HepG2 (cell line): Measurements from ENCODE around the gene ETS2. TPM values are rescaled to one million over a fixed set of nuclear protein-coding genes. Genes with fewer than 3 reads are reported as not detected.

Source experiments
- CENPBD1 ChIP-seq: sonication (generic); formaldehyde crosslinking; IDR thresholded peaks from 2 replicates; pipeline ENCODE4 v1.8.0; 2022; ENCODE audit warnings: missing genetic modification reagents, low read depth, mild to moderate bottlenecking, borderline replicate concordance
- FOXP4 ChIP-seq: sonication (generic); formaldehyde crosslinking; IDR thresholded peaks from 2 replicates; pipeline ENCODE4 v1.4.0; 2020; ENCODE audit warnings: missing genetic modification reagents
- HNF4A ChIP-seq: sonication (generic); formaldehyde crosslinking; IDR thresholded peaks from 2 replicates; pipeline ENCODE4 v1.4.0; 2020; ENCODE audit warnings: missing genetic modification reagents
- NFE2L2 ChIP-seq: fragments of 150-350 bp; IDR thresholded peaks from 2 replicates; pipeline ENCODE4 v1.6.1; 2014; ENCODE audit warnings: low read length
- NPAS2 ChIP-seq: sonication (generic); formaldehyde crosslinking; IDR thresholded peaks from 2 replicates; pipeline ENCODE4 v1.8.0; 2022; ENCODE audit warnings: mild to moderate bottlenecking, missing genetic modification reagents, borderline replicate concordance
- SAFB2 ChIP-seq: sonication (generic); formaldehyde crosslinking; IDR thresholded peaks from 2 replicates; pipeline ENCODE4 v1.5.1; 2020; ENCODE audit warnings: missing genetic modification reagents, low read depth, mild to moderate bottlenecking, borderline replicate concordance
- SMAD1 ChIP-seq: sonication (generic); formaldehyde crosslinking; IDR thresholded peaks from 2 replicates; pipeline ENCODE4 v1.4.0; 2020; ENCODE audit warnings: missing genetic modification reagents, low read depth, mild to moderate bottlenecking, borderline replicate concordance
- SP2 ChIP-seq: sonication (generic); formaldehyde crosslinking; IDR thresholded peaks from 2 replicates; pipeline ENCODE4 v1.5.1; 2020; ENCODE audit warnings: mild to moderate bottlenecking, missing genetic modification reagents
- SSRP1 ChIP-seq: IDR thresholded peaks from 2 replicates; pipeline ENCODE4 v1.6.1; 2016; ENCODE audit warnings: control low read depth
- ZFP36L2 ChIP-seq: sonication (generic); formaldehyde crosslinking; IDR thresholded peaks from 2 replicates; pipeline ENCODE4 v1.4.0; 2020; ENCODE audit warnings: missing genetic modification reagents
- ZNF234 ChIP-seq: sonication (generic); formaldehyde crosslinking; conservative IDR thresholded peaks from 2 replicates; pipeline ENCODE4 v1.5.1; 2020; ENCODE audit warnings: mild to moderate bottlenecking, missing genetic modification reagents
- ZNF354B ChIP-seq: sonication (generic); formaldehyde crosslinking; IDR thresholded peaks from 2 replicates; pipeline ENCODE4 v1.8.0; 2022; ENCODE audit warnings: mild to moderate bottlenecking, missing genetic modification reagents
- ZNF546 ChIP-seq: sonication (generic); formaldehyde crosslinking; conservative IDR thresholded peaks from 2 replicates; pipeline ENCODE4 v1.8.1; 2023; ENCODE audit warnings: mild to moderate bottlenecking, missing genetic modification reagents
- ZNF557 ChIP-seq: sonication (generic); formaldehyde crosslinking; IDR thresholded peaks from 2 replicates; pipeline ENCODE4 v1.4.0; 2020; ENCODE audit warnings: missing genetic modification reagents
- ZNF569 ChIP-seq: sonication (generic); formaldehyde crosslinking; IDR thresholded peaks from 2 replicates; pipeline ENCODE4 v1.5.0; 2020; ENCODE audit warnings: mild to moderate bottlenecking, missing genetic modification reagents, moderate library complexity, borderline replicate concordance
- ZNF570 ChIP-seq: sonication (generic); formaldehyde crosslinking; IDR thresholded peaks from 2 replicates; pipeline ENCODE4 v1.4.0; 2020; ENCODE audit warnings: mild to moderate bottlenecking, missing genetic modification reagents, borderline replicate concordance
- polyA plus RNA-seq, 8 experiments: library from polyadenylated mRNA; depleted of rRNA in 3 of 8; stranded (reverse) in 7 of 8; unstranded in 1 of 8; fragments of >200 nt; fragmentation: Illumina TruSeq in 4 of 8; extraction: Trizol in 4 of 8; gene quantifications; 2 replicates each; pipeline versions ENCODE4 v1.2.1 to v1.2.3, GENCODE V29; 2011 to 2016; ENCODE audit warnings: low read depth in 4 of 8, missing spikeins in 1 of 8, mixed read lengths in 1 of 8; ENCODE audit not compliant: insufficient read depth in 1 of 8
- total RNA-seq, 5 experiments: library from RNA; depleted of rRNA; stranded (reverse); fragments of >200 nt; fragmentation: Illumina TruSeq; extraction: Trizol; gene quantifications; 2 replicates each; pipeline ENCODE4 v1.2.3, GENCODE V29; 2016; ENCODE audit warnings: low read depth in 1 of 5
- TF ChIP-seq, protein P1 (sequence below): sonication (generic); formaldehyde crosslinking; IDR thresholded peaks from 2 replicates; pipeline ENCODE4 v1.5.0; 2020; ENCODE audit warnings: mild to moderate bottlenecking, missing genetic modification reagents, moderate library complexity
- TF ChIP-seq, protein P2 (sequence below): sonication (generic); formaldehyde crosslinking; IDR thresholded peaks from 2 replicates; pipeline ENCODE4 v1.5.0; 2020; ENCODE audit warnings: mild to moderate bottlenecking, missing genetic modification reagents, borderline replicate concordance
- TF ChIP-seq, protein P3 (sequence below): sonication (generic); formaldehyde crosslinking; IDR thresholded peaks from 2 replicates; pipeline ENCODE4 v1.4.0; 2020; ENCODE audit warnings: mild to moderate bottlenecking, missing genetic modification reagents
- TF ChIP-seq, protein P4 (sequence below): sonication (generic); formaldehyde crosslinking; IDR thresholded peaks from 2 replicates; pipeline ENCODE4 v1.9.0; 2022; ENCODE audit warnings: low read depth, missing genetic modification reagents

The ETS2 gene
- total and polyA plus RNA-seq, 2 of the 13 experiments (the other 11 are each of a cell fraction or from before 2014, with no cell fraction given), result 24.6 to 64.4 TPM

DNA sequence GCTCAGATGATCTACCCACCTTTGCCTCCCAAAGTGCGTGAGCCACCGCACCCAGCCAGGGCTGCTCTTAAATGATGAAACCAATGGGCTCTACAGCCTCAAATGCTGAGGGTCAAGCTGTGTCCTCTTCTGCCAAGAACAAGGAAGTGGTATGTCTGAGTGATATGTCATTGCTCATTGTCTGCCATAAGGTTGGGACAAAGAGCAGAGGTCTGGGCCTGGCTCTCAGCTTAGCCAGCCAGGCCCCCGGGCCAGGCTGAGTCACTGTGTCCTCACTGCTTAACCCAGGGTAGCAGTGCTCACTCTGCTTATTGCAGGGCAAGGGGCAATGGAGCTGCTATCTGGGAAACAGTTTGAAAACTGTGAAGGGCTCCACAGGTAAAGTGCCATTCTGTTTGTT is 8.3 kb upstream of the ETS2 start (continued):
- TF ChIP-seq NPAS2, result no peak
- 0 out of 2 replicates have a peak, but pooled peaks have one; percentile 34 for TF ChIP-seq NFE2L2
- TF ChIP-seq, protein P1, sequence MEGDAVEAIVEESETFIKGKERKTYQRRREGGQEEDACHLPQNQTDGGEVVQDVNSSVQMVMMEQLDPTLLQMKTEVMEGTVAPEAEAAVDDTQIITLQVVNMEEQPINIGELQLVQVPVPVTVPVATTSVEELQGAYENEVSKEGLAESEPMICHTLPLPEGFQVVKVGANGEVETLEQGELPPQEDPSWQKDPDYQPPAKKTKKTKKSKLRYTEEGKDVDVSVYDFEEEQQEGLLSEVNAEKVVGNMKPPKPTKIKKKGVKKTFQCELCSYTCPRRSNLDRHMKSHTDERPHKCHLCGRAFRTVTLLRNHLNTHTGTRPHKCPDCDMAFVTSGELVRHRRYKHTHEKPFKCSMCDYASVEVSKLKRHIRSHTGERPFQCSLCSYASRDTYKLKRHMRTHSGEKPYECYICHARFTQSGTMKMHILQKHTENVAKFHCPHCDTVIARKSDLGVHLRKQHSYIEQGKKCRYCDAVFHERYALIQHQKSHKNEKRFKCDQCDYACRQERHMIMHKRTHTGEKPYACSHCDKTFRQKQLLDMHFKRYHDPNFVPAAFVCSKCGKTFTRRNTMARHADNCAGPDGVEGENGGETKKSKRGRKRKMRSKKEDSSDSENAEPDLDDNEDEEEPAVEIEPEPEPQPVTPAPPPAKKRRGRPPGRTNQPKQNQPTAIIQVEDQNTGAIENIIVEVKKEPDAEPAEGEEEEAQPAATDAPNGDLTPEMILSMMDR (CRISPR knock-in tag), result no peak
- TF ChIP-seq, protein P2, sequence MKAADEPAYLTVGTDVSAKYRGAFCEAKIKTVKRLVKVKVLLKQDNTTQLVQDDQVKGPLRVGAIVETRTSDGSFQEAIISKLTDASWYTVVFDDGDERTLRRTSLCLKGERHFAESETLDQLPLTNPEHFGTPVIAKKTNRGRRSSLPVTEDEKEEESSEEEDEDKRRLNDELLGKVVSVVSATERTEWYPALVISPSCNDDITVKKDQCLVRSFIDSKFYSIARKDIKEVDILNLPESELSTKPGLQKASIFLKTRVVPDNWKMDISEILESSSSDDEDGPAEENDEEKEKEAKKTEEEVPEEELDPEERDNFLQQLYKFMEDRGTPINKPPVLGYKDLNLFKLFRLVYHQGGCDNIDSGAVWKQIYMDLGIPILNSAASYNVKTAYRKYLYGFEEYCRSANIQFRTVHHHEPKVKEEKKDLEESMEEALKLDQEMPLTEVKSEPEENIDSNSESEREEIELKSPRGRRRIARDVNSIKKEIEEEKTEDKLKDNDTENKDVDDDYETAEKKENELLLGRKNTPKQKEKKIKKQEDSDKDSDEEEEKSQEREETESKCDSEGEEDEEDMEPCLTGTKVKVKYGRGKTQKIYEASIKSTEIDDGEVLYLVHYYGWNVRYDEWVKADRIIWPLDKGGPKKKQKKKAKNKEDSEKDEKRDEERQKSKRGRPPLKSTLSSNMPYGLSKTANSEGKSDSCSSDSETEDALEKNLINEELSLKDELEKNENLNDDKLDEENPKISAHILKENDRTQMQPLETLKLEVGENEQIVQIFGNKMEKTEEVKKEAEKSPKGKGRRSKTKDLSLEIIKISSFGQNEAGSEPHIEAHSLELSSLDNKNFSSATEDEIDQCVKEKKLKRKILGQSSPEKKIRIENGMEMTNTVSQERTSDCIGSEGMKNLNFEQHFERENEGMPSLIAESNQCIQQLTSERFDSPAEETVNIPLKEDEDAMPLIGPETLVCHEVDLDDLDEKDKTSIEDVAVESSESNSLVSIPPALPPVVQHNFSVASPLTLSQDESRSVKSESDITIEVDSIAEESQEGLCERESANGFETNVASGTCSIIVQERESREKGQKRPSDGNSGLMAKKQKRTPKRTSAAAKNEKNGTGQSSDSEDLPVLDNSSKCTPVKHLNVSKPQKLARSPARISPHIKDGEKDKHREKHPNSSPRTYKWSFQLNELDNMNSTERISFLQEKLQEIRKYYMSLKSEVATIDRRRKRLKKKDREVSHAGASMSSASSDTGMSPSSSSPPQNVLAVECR (CRISPR knock-in tag), result no peak
- TF ChIP-seq CENPBD1 (CRISPR knock-in tag), result no peak
- no peak for TF ChIP-seq ZNF557 (CRISPR knock-in tag)
- TF ChIP-seq ZNF570 (CRISPR knock-in tag), result no peak
- TF ChIP-seq SSRP1 (CRISPR knock-in tag), result no peak
- no peak for TF ChIP-seq ZNF354B (CRISPR knock-in tag)
- TF ChIP-seq SP2, result no peak
- peak; percentile 43; the same call in 1 of the 2 replicates for TF ChIP-seq HNF4A
- no peak for TF ChIP-seq FOXP4 (CRISPR knock-in tag)
- no peak for TF ChIP-seq ZNF546
- no peak for TF ChIP-seq SMAD1 (CRISPR knock-in tag)
- TF ChIP-seq SAFB2, result no peak
- TF ChIP-seq ZFP36L2, result no peak
- TF ChIP-seq, protein P3, sequence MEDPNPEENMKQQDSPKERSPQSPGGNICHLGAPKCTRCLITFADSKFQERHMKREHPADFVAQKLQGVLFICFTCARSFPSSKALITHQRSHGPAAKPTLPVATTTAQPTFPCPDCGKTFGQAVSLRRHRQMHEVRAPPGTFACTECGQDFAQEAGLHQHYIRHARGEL (CRISPR knock-in tag), result peak; percentile 66; the same call in 1 of the 2 replicates
- no peak for TF ChIP-seq ZNF569
- TF ChIP-seq, protein P4, sequence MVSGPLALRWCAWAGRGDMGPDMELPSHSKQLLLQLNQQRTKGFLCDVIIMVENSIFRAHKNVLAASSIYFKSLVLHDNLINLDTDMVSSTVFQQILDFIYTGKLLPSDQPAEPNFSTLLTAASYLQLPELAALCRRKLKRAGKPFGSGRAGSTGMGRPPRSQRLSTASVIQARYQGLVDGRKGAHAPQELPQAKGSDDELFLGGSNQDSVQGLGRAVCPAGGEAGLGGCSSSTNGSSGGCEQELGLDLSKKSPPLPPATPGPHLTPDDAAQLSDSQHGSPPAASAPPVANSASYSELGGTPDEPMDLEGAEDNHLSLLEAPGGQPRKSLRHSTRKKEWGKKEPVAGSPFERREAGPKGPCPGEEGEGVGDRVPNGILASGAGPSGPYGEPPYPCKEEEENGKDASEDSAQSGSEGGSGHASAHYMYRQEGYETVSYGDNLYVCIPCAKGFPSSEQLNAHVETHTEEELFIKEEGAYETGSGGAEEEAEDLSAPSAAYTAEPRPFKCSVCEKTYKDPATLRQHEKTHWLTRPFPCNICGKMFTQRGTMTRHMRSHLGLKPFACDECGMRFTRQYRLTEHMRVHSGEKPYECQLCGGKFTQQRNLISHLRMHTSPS (CRISPR knock-in tag), result peak; percentile 60; the same call in 1 of the 2 replicates
- TF ChIP-seq ZNF234 (CRISPR knock-in tag), result no peak
